ENCODE measurements around the gene CA5A.
"Not testable (repeated sequence)": the region's sequence is repeated elsewhere in the genome, so short reads cannot be mapped to it uniquely, and the experiment has no call there.

CA5A gene

GRCh38 chr16:87864331-87864989 lies 71.9 kb downstream of the CA5A start:
- no peak for DNase-seq

DNA sequence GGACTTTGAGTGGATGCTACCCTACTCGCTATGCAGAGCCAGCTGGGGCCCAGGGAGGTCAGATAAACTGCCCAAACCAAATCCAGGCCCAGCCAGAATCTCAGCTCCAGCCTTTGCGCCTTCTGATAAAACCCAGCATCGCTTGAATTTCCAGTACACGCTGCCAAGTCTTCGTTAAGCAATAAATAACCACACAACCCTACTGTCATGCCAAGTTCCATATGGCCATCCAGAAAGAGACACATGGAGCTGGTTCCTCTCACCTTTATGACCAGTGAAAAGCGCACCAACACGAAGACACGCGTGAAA lies 73.0 kb downstream of the CA5A start:
- not testable (repeated sequence) for DNase-seq

DNA sequence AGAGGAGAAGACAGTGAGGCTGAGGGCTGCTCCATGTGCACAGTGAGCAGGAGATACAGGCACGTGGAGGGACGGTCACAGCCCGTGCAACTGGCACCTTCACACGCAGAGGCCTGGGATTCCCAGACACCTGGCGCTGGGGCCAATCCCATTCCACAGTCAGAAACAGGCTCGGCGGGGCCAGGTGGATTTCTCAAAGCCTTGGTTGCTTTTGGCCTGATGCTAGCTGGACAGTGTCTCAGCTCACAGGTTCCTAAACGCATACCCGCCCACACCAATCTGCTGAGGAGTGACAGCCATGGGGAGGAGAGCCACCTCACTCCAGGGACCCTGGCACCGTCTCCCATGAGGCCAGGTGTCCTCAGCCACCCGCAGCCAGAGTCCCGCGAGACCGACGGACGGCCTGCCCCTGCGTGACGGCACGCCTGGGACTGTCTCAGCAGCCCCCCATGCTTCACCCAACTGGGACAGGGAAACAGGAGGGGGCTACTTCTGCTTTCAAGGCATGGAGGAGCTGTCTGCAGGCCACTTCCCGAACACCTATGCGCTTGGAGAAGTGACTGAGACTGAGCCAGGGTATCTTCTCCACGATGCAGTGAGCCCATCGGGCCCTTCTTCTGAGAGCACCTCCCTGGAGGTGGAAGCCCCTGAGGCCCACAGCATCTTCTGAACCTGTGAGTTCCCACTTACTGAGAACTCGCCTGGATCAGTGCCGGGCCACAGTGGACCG lies 73.6 kb downstream of the CA5A start:
- DNase-seq = not testable (repeated sequence)

DNA sequence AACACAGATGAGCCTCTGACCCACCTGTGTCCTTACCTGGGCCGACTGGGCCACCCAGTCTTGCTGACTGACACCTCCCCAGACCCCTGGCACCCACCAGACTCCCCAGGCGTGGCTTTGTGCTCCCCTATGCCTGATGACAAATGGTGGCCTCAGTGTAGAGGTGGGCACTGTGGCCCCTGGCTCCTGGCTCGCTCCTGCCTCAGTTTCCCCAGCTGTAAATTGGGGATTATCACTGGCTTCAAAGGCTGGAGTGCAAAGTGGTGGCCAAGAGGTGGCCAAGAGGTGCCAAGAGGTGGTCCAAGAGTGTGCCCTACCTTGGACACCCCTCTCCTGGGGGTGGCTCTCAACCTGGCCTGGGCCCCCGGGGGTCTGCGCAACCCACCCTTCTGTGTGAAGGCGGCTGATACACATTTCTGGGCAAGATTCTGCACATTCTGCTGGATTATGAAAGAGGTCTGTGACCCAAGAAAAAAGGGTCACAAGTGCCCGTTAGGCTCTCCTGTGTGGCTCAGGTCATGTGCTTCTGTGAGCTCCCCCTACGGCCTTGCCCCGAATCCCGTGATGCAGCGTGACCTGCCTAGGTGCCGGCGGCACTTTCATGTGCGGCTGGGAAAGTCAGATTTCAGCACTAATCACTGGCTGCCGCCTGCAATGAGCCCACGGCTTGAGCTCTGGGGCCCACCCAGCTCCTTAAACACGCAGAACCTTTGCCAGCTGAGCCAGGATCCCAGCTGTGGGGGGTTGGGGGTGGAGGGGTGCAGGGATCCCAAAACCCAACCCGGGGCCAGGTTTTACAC lies 74.8 kb downstream of the CA5A start:
- DNase-seq = not testable (repeated sequence)

DNA sequence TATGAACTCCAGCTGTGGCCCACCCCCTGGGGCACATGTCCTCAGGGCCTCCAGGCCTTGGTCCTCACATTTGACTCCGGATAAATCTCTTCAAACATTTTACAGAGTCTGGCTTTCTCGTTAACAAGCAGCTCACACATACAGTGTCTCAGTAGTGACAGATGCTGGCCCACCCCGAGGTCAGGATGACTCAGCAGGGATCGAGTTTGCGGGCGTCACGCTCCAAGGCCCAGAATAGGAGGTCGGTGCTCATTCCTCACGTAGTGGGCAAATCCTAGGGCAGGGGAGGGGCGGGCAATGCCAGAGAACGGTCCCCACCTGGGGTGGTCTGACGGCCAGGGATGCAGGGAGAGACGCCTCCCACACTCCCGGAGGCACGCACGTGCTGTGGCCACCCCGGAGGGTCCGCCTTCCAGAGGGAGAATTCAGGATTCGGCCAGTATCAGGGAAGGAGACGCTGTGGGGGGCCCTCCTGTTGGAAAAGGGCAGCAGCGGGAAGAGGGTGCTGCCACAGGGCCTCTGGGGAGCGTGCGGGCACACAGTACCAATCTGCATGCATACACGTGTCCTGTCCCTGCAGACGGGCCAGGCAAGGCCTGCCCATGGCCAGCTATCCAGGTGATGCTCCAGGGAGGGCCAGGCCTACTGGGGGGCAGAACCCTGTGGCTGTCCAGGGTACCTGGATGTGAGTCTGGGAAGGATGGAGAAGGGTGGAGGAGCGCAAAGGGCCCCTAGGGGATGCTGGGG lies 75.6 kb downstream of the CA5A start:
- DNase-seq = peak in 1 of 2 experiments; percentile 26

DNA sequence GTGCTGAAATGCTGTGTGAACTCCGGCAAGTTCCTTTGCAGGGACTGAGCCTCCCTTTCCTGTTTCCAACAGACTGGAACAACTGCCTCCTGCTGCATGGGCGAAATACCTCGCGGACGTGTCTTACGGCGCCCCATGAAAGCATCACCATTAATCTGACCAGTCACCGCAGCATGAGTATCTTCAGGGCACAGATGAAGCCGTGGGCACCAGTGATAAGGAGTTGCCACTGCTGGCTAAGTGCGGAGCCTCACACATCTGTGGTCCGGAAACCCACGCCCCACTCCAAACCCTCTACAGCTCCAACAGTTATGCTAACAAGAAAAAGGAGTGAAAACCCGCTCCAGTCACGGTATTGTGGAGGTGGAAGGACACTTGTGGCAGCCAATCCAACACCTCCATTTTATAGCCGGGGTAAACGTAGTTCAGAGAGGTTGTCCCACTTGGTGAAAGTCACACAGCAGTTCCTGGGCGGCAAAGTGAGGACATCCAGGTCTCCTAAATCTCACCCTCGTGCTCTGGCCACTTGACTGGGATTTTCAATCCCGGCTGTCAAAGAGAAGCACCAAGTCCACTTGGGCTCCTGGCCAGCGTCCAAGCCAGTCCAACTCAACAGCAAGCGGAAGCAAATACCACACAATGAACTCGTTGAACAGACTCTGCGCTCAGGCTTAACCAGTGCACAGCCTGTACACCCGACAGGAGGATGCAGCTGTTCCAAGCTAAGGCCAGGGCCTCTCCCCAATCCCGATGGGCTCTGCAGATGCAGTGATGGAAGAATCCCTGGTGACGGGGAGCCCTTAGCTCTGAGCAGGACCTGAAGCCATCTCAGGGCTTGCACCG lies 78.0 kb downstream of the CA5A start:
- DNase-seq = peak in 1 of 2 experiments; percentile 12

GRCh38 chr16:87856791-87857228 lies 79.5 kb downstream of the CA5A start:
- no peak for DNase-seq

DNA sequence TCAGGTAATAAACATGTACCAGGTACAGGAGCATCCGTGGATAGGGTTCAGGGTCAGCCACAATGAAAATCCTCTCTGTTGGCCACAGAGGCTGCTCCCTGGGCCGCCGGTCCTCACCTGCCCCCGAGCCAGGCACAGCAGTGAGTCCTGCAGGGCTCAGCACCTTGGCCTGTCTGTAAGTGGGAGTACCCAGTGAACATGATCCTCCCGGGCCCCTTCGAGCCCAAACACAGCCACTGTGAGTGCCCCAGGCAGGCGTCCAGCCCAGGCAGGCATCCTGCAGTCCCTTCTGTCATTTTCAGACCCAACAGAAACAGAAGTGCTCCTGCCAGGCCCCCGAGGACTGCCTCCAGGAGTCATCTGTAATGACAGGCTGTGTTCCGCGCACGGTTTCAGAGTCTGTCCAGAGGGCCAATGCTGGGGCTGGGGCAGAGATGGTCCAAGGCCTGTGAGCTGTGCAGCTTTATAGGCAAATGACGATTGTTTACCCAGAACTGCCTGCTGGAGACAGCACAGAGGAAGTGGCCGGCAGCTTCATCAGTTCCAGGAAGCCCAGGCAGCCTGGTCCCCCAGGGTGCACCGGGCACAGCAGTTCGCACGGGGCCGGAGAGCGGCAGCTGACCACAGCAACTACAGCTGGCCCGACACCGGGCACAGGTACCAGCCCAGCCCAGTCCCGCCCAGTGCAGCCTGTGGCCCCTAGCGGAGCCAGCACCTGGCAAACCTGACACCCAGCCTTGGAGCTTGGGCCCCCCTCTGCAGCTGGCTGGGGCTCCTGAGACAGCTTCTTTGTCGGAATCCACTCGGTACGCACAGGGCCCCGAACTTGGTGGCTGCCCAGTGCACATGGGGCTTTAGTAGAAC lies 80.2 kb downstream of the CA5A start:
- no peak for DNase-seq

DNA sequence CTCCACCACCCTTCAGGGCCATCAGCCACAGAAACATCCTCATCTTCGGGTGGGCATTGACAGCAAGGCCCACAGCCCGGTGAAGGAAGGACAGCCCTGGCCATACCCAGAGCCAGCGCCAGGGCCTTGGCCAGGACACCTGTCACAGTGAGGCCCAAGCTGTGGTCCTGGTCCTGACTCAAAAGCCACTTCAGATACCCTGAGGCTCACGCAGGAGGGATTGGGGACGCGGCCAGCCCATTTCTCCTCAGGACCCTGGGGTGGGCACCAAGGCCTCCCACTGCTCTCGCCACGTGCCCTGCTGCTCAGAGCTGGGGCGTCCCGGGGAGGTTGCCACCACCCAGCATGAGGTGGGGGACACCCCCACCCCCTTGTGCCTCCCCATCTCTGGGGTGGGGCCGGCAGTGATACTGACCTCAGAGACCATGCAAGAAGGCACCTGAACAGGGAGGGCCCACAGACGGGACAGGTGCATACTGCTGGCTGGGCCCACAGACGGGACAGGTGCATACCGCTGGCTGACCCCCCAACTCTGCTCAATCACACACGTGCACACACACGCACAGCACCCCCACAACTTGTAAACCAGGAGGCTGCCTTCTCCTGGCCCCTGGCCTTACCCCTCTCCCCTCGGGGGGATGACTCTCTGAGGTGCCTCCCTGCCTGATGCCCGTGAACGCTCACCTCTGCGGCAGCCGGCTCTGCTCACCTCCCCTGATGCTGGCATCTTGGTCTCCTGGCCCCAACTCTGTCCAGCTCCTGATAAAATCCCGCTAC lies 81.2 kb downstream of the CA5A start:
- no peak for DNase-seq

DNA sequence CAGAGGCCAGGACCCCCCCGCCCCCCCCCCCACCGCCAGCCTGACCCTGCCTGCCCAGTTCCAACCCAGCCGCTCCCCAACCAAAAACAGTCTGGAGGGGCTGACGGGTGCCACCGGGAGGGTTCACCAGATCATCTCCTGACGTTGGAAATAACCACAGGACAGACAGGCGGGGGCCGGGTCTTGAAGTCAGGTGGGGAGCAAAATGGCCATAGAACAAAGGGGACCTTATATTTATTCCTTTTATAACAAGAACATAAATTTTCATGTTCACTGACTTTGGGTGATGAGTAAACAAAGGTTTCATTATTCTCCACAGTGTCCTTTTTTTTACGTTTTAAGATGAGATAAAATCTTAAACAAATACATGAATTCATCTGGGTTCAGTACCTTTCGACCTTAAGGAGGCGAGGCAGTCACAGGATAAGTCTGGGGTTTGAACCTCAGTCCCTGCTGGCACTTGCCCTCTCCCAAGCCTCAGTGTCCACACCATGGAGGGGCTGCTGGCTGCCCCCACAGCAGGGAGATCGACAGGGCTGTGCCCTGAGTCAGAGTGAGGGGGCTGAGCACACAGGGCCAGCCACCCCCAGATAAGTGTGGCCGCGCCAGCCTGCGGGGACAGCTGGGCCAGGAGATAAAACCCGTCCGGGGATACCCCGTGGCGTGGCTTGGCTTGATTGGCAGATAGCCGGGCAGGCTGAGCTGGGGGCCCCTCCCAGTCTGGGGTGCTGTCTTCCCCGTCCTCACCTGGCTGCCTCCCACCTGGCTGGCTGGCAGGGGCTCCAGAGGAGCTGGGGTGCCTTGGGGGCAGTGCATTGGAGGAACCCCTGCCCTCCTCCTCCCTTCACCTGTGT lies 82.0 kb downstream of the CA5A start:
- no peak for DNase-seq

DNA sequence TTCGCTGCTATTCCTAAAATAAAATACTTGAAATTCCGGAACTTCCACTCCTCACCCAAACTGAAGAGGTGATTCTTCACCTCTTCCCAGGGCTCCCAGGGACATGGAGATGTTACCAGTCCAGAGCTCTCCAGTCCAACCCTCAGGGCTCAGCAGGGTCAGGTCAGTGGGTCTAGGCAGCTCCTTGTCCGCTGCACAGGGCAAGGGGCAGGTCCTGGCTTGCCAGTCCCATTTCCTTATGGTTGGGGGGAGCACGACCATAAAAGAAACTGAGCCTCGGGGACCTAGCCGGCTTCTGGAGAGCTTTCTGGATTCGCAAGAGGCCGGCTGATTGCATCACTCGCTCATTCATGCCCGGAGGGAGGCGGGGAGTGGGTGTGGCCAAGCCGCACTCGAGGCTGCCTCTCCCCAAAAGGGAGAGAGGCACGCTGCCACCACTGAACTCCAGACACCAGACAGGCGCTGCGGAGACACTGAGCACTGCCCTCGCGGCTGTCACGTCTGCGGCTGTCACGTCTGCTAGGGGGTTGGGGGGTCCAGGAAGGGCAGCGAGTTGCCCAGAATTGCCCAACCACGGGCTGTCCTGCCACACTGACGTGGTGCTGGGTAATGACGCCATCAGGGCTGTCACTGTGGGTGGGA lies 82.8 kb downstream of the CA5A start:
- DNase-seq = peak; percentile 75 to 85

GRCh38 chr16:87851601-87852000 lies 84.7 kb downstream of the CA5A start:
- DNase-seq = no peak

GRCh38 chr16:87851141-87851587 lies 85.2 kb downstream of the CA5A start:
- DNase-seq = no peak

DNA sequence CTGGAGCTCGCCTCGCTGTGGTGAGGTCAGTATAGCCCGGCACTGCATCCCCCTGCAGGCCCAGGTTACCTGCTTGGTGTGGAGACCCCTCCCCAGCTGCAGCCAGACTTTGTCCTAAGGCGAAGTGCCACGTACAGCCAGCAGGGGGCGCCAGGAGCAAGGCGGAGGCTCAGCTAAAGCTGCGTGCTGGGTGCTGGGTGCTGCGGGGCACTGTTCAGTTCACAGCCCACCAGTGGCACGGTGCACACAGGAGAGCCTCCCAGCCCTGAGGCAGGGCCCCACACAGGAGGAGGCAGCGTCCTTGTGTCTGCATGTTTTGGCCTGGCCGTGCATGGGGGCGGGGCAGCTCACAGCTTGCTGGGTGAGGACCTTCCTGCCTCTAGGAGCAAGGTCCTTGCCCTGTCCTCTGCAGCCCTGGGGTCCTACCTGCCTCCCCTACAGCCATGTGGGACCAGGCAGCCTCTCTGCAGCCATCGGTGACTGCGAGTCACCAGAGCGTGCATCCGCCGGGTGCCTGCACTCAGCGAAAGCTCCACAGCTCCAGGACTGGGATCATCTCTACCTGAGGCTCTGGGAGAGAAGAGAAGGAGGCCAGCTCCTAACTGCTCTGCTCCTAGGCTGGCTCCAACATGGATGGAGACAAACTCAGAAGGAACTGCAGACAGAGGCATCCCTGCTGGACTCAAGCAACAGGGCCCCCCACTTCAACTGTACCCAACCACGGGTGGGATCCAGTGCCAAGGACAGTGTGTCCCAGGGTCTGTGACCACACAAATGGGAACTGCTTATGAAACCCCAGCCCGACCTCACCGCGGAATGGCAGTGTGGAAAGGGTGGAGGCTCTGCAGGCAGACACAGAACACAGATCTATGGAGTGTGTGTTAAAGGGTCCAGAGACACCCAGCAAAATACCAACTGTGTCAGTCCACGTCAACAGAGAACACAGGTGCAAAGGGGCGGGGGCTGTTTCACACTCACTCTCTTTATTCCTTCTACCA lies 86.0 kb downstream of the CA5A start:
- peak; percentile 61 to 63 for DNase-seq

- DNase-seq = no peak
These were observed 86.8 kb downstream of the CA5A start for GRCh38 chr16:87849419-87850008.

GRCh38 chr16:87848676-87849345 lies 87.5 kb downstream of the CA5A start:
- no peak for DNase-seq
